Endothelial cell (in vitro differentiated cells): ENCODE results near the gene CARF. TPM values are rescaled to one million over a fixed set of nuclear protein-coding genes. Genes with fewer than 3 reads are reported as not detected.
"Not testable (repeated sequence)": the region's sequence is repeated elsewhere in the genome, so short reads cannot be mapped to it uniquely, and the experiment has no call there.

Experiments
- DNase-seq: peaks from one replicate; pipeline ENCODE4 v3.0.0; 2021; ENCODE audit warnings: low spot score
- H3K27ac Mint-ChIP-seq: one replicate; pipeline ENCODE4 v1.8.0; 2021; ENCODE audit warnings: mixed read lengths, inconsistent platforms; ENCODE audit not compliant: unreplicated experiment
- H3K27me3 Mint-ChIP-seq: one replicate; pipeline ENCODE4 v1.8.0; 2021; ENCODE audit warnings: mild to moderate bottlenecking, moderate library complexity, mixed read lengths, inconsistent platforms; ENCODE audit not compliant: unreplicated experiment
- H3K36me3 Mint-ChIP-seq: one replicate; pipeline ENCODE4 v1.8.0; 2021; ENCODE audit warnings: mild to moderate bottlenecking, low read depth, mixed read lengths, inconsistent platforms; ENCODE audit not compliant: unreplicated experiment
- H3K4me1 Mint-ChIP-seq: one replicate; pipeline ENCODE4 v1.8.0; 2021; ENCODE audit warnings: mild to moderate bottlenecking, mixed read lengths, inconsistent platforms; ENCODE audit not compliant: unreplicated experiment
- H3K4me3 Mint-ChIP-seq: one replicate; pipeline ENCODE4 v1.8.0; 2021; ENCODE audit warnings: mild to moderate bottlenecking, mixed read lengths, inconsistent platforms; ENCODE audit not compliant: unreplicated experiment
- H3K9me3 Mint-ChIP-seq: one replicate; pipeline ENCODE4 v1.8.0; 2021; ENCODE audit warnings: mixed read lengths, inconsistent platforms; ENCODE audit not compliant: unreplicated experiment
- CTCF ChIP-seq: fragments of 200-600 bp; sonication (generic); IDR thresholded peaks from one replicate; pipeline ENCODE4 v1.5.0; 2021; ENCODE audit warnings: antibody characterized with exemption; ENCODE audit not compliant: unreplicated experiment
- total RNA-seq: library from RNA; stranded (reverse); fragmentation: NEBNext Ultra II Directional; extraction: Animal tissue kit (Norgen Biotek cat#: 25700); gene quantifications from one replicate; pipeline ENCODE4 v1.2.1, GENCODE V29; 2021; ENCODE audit not compliant: unreplicated experiment

CARF gene
- total RNA-seq, 1 donor from 2014 or later: 8.8 TPM

GRCh38 chr2:202960524-202960923 is 48.4 kb downstream of the CARF start:
- no peak for TF ChIP-seq CTCF
- no peak overlapping the region for H3K27ac Mint-ChIP-seq
- no peaks in the 10 kb centered on the region for H3K9me3 Mint-ChIP-seq
- H3K36me3 Mint-ChIP-seq: no peaks in the 10 kb centered on the region
- no peaks in the 10 kb centered on the region for H3K27me3 Mint-ChIP-seq
- no peak for DNase-seq
- no peak overlapping the region for H3K4me3 Mint-ChIP-seq
- no peaks in the 10 kb centered on the region for H3K4me1 Mint-ChIP-seq

GRCh38 chr2:202963712-202964111 is 51.6 kb downstream of the CARF start:
- DNase-seq: no peak
- Mint-ChIP-seq H3K27ac (no peak overlapping the region), H3K4me1 (no peaks in the 10 kb centered on the region), H3K36me3 (no peaks in the 10 kb centered on the region), H3K9me3 (no peaks in the 10 kb centered on the region), H3K27me3 (no peaks in the 10 kb centered on the region), H3K4me3 (no peak overlapping the region)
- TF ChIP-seq CTCF: no peak

GRCh38 chr2:202965810-202966460 is 53.9 kb downstream of the CARF start:
- no peak for DNase-seq
- H3K4me3 Mint-ChIP-seq: no peak overlapping the region
- H3K4me1 Mint-ChIP-seq: no peaks in the 10 kb centered on the region
- TF ChIP-seq CTCF: no peak
- H3K27me3 Mint-ChIP-seq: no peaks in the 10 kb centered on the region
- no peaks in the 10 kb centered on the region for H3K9me3 Mint-ChIP-seq
- H3K36me3 Mint-ChIP-seq: no peaks in the 10 kb centered on the region
- H3K27ac Mint-ChIP-seq: no peak overlapping the region

- not testable (repeated sequence) for H3K36me3 Mint-ChIP-seq, H3K27me3 Mint-ChIP-seq, H3K27ac Mint-ChIP-seq, H3K9me3 Mint-ChIP-seq, H3K4me1 Mint-ChIP-seq, DNase-seq, H3K4me3 Mint-ChIP-seq
Observed at GRCh38 chr2:202969404-202969803, 57.3 kb downstream of the CARF start.

- Mint-ChIP-seq H3K27ac (no peak overlapping the region), H3K4me3 (no peak overlapping the region), H3K9me3 (no peaks in the 10 kb centered on the region), H3K4me1 (no peaks in the 10 kb centered on the region), H3K27me3 (peaks cover 2% of the 10 kb centered on the region), H3K36me3 (peaks cover 14% of the 10 kb centered on the region)
- TF ChIP-seq CTCF: no peak
- DNase-seq: no peak
Observed at GRCh38 chr2:202976809-202977208, 64.7 kb downstream of the CARF start.
